ENCODE measurements around the gene NUDT2. TPM values are rescaled to one million over a fixed set of nuclear protein-coding genes. Genes with fewer than 3 reads are reported as not detected.
"Not testable (repeated sequence)": the region's sequence is repeated elsewhere in the genome, so short reads cannot be mapped to it uniquely, and the experiment has no call there.

Gene NUDT2
- polyA plus RNA-seq, 3 donors, result 26.5 to 36.2 (median 29.8) TPM

DNA sequence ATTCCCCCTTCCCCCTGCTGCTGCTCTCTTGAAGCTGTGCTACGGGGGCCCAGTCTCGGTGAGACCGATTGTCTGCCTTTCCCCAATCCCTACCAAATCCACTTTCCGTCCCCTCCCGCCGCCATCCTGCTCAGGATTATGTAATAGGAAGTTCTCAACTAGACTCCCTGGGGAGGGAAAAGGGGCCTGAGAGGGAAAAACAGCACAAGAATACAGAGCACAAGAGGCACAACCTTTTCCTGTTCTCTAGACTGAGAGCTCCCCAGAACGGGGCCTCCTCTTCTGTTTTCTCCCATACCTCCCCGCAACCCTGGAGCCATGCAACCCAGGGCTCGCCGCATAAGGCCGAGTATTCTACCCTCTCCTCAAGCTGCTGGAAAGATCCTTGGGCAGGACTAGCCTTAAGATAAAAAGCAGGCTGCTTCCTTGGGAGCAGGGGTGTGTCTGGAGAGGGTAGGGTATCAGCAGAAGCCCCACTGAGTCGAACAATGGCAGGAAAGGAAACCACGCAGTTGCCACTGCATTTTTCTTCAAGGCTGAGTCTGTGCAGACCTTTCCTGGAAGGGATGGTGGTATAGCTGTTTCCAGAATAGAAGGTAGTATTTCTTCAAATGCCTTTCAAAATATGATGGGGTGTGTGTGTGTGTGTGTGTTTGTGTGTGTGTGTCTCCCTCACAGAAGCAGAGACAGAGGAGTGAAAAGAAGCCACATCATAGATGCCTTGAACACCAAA is 34.4 kb downstream of the NUDT2 start:
- no peak for DNase-seq (ENCODE audit: extremely low read depth in 1 of 11, low read depth in 9 of 11, low spot score in 4 of 11)

DNA sequence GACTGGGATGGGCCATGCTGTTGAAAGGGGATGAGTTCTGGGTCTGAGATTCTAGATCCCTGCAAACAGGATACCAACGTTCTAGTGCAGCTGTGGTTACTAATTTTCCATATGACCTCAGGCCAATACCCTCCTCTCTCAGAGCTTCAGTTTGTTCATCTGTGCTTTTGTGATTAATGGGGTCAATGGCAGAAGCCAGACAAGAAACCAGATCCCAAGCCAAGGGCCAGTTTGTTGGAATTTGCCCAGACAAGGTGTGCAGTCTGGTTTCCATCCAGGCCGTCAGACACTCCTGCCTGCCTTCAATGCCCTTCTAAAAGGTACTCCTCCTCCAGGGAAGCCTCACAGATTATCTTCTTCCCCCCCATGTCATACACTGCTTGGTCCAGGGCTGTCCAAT is 35.9 kb downstream of the NUDT2 start:
- DNase-seq (ENCODE audit: extremely low read depth in 1 of 11, low read depth in 9 of 11, low spot score in 4 of 11), result no peak

DNA sequence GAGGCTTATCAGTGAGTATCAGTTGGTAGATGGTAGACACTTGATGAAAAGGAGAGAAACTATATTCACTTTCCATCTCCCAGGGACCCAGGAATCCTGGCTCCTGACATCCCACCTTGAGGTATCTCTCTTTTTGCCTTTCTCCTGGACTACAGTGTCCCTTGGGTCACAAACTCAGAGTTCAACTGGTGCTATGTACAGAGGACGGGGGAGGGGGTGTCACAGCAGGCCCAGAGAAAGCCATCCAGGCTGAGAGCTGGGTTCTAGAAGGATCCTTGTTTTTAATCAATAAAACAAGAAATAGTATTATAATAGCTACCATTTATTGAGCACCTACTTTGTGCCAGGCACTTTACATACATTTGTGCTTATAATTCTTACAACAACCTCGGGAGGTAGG is 37.0 kb downstream of the NUDT2 start:
- no peak for DNase-seq (ENCODE audit: extremely low read depth in 1 of 11, low read depth in 9 of 11, low spot score in 4 of 11)

DNA sequence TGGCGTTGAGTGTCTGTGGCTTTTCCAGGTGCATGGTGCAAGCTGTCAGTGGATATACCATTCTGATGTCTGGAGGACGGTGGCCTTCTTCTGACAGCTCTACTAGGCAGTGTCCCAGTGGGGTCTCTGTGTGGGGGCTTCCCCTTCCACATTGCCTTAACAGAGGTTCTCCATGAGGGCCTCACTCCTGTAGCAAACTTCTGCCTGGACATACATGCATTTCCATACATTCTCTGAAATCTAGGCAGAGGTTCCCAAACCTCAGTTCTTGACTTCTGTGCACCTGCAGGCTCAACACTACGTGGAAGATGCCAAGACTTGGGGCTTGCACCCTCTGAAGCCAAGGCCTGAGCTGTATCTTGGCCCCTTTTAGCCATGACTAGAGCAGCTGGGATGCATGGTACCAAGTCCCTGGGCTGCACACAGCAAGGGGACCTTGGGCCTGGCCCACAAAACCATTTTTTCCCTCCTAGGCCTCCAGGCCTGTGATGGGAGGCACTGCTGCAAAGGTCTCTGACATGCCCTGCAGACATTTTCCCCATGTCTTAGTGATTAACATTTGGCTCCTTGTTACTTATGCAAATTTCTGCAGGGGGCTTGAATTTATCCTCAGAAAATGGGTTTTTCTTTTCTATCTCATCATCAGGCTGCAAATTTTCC is 38.5 kb downstream of the NUDT2 start:
- DNase-seq (ENCODE audit: extremely low read depth in 1 of 11, low read depth in 9 of 11, low spot score in 4 of 11), result not testable (repeated sequence)

DNA sequence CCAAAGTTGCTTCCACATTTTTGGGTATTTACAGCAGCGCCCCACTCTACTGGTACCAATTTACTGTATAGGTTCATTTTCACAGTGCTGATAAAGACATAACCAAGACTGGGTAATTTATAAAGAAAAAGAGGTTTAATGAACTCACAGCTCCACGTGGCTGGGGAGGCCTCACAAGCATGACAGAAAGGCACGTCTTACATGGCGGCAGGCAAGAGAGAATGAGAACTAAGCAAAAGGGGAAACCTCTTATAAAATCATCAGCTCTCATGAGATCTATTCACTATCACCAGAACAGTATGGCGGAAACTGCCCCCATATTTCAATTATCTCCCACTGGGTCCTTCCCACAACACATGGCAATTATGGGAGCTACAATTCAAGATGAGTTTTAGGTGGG is 39.4 kb downstream of the NUDT2 start:
- not testable (repeated sequence) for DNase-seq (ENCODE audit: extremely low read depth in 1 of 11, low read depth in 9 of 11, low spot score in 4 of 11)

DNA sequence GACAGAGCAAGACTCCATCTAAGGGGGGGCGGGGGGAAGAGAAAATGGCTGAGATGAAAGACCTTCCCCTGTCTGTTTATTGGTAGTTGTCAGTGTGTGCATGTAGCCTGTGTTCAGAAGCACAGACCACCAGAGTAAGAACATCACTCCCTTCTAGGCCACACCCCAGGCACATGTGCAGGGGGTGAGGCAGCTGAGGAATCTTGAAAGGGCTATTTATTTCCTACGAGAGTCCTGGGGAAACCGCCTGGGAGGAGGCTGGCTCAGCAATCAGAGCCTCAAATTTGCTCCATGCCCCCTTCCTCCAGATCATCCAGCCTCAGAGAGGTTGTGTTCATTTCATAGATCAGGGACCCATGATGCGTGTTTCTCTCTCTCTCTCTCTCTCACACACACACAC is 40.3 kb downstream of the NUDT2 start:
- DNase-seq (ENCODE audit: extremely low read depth in 1 of 11, low read depth in 9 of 11, low spot score in 4 of 11), result no peak

DNA sequence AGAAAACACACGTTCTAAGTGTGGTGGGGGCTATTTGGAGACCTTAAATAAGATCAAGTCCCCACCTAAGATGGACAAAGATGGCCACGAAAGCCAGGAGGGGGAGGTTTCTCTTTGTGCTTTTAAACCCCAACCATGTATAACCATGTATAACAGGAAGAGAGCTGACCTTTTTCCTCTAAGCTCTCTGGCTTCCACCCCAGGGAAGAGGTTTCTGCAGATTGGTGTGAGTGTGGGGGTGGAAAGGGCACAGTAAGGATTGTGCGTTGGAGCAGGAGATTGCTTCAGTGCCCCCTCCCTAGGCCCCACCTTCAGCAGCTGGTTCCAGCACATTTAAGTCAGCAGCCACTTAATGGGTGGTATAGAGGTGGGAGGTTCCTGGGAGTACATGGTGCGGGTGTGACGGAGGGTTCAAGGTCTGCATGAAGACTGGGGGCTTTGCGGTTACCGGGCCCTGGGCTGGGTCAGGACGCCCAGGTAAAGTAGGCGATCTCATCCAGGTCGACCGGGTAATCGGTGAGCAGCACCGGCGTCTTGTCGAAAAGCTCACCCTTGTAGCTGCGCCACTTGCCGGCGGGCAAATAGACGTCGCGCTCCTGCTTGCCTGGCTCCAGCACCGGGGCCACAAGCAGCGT is 41.1 kb downstream of the NUDT2 start:
- DNase-seq (ENCODE audit: extremely low read depth in 1 of 11, low read depth in 9 of 11, low spot score in 4 of 11), result no peak

DNA sequence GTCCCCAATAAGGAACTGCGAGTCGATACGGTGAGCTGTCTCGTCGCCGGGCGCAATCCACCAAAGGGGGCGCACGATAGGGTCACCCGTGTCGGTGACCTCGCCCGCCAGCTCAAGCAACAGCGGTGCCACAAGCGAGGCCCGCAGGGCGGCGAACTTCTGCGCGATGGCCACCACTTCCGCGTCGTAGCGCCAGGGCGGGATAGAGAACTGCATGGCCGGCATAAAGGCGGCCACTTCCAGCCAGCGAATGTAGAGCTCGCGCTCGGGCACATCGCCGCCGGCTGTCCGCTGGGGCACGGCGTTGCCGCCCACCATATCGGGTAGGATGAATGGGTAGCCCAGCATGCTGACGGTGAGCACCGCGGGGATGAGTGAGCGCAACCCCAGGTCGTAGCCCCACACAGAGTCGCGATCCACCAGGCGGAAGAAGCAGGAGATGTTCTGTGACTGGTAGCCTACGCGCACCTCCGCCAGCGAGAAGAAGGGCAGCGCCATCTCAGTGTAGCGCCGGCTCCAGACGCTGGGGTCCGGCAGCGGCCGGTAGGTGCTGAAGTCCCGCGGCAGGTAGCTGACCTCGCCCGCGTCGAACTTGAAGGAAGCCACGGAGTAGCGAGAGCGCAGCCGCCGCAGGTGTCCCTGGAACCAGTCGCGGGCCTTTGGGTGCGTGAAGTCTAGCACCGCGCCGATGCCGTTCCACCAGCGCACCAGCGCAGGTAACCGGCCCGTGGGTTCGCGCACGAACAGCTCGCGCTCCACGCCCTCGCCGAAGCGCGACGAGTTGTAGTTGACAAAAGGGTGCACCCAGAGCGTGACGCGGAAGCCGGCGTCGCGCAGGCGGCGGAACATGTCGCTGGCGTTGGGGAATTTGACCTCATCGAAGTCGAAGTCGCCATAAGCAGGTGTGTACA is 41.9 kb downstream of the NUDT2 start:
- DNase-seq (ENCODE audit: extremely low read depth in 1 of 11, low read depth in 9 of 11, low spot score in 4 of 11), result no peak

DNA sequence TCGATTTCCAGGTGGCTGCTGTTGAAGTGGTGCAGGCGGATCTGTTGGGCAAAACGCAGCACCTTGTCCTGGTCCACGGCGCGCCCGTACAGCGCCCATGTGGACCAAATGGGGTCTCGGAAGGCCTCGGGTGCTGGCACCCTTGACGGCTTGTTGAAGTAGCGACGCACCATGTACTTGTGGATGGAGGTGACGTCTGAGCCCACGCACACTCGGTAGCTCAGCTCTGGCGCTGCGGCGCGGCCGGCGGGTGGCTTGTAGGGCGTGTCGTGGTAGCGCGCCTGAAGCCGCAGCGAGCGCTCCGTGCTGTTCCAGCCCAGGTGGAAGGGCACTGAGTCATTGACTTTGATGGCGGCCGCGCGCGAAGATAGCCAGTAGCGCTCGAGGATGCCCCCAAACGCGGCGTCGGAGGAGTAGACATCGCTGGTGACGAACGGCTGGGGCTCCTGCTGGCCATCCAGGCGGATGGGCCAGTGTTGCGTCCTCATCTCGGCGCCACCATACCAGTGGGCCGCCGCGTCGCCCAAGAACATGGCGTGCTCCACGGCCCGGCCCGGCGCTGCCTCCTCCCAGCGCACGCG is 42.6 kb downstream of the NUDT2 start:
- no peak for DNase-seq (ENCODE audit: extremely low read depth in 1 of 11, low read depth in 9 of 11, low spot score in 4 of 11)

DNA sequence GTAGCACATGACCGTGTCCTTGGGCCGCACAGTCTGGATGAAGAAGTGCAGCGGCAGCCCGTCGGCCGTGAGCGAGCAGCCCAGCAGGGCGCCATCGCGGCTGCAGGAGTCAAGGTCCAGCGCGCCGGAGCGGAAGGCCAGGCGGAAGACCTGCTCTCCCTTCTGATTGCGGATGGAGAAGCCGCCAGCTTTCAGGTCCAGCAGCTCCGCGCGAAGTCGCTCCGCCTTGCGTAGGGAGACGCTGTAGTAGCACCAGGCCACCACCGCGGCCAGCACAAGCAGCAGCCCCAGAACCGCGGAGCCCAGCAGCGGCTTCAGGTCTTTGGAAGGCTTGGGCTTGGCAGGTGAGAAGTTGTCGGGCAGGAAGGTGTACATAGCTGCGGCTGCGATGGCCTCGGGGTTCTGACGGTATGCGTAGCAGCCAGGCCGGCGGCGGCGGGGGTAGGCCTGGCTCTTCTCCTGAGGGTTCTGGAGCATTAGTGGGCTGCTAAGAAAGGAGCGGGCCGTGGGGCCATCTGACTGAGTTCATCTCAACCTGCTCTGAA is 43.2 kb downstream of the NUDT2 start:
- DNase-seq (ENCODE audit: extremely low read depth in 1 of 11, low read depth in 9 of 11, low spot score in 4 of 11), result no peak

DNA sequence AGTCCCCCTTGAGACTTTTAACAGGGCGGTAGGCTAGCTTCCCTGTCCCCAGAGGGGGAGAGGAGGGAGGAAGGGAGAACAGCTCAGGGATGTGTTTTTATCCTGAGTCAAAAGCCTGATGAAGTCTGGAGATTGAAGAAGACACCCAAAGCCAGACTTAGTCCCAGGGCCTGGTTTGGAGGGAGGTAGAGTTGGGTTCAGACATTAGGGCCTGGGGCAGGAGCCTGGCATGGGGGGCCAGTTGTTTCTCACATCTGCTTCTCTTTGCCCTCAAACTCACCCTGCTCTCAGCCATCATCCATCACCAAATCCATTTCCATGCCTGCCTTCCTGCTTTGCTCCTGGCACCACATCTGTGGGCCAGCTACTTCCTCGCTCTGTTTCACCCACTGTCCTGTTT is 44.4 kb downstream of the NUDT2 start:
- DNase-seq (ENCODE audit: extremely low read depth in 1 of 11, low read depth in 9 of 11, low spot score in 4 of 11), result no peak

DNA sequence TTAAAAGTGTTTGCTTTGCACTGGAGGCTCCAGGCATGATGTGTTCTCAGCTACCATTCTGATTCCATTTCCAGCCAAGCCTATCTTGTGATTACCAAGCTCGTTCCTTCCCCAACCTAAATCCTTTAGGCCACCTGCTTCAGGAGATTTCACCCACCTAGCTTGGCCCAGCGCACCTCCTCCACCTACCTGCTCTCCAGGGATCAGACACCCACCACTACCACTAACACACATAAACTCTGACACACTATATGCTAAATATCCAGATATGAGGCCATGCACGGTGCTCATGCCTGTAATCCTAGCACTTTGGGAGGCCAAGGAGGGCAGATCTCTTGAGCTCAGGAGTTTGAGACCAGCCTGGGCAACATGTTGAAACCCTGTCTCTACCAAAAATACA is 45.0 kb downstream of the NUDT2 start:
- DNase-seq (ENCODE audit: extremely low read depth in 1 of 11, low read depth in 9 of 11, low spot score in 4 of 11), result no peak

DNA sequence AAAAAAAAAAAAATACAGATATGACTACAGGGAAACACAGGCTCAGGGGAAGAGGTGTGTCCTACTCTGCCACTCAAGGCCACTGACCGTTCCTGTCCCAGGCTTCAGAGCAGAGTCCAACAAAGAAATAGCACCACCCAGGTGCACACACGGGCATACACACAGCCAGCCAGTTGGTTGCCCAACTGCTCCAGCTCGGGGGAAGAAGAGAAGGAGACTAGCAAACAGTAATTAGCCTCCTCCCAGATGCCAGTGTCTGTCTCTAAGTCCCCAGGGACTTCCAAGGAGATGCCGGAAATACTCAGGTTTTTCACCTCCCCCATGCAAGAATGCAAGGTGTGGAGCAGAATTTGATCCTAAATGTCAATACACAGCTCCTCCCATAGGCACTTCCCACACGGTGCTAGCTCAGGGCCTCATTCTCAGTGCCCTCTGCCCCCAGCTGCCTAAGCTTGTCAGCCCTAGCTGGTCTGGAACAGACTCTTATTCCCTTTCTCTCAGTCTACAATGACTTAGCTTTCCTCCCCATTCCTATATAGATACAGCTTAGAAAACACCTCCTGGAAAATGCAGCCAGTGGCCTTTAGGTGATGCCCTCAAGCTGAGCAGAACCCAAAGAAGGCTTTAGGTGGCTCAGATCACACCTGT is 45.7 kb downstream of the NUDT2 start:
- DNase-seq (ENCODE audit: extremely low read depth in 1 of 11, low read depth in 9 of 11, low spot score in 4 of 11), result no peak

DNA sequence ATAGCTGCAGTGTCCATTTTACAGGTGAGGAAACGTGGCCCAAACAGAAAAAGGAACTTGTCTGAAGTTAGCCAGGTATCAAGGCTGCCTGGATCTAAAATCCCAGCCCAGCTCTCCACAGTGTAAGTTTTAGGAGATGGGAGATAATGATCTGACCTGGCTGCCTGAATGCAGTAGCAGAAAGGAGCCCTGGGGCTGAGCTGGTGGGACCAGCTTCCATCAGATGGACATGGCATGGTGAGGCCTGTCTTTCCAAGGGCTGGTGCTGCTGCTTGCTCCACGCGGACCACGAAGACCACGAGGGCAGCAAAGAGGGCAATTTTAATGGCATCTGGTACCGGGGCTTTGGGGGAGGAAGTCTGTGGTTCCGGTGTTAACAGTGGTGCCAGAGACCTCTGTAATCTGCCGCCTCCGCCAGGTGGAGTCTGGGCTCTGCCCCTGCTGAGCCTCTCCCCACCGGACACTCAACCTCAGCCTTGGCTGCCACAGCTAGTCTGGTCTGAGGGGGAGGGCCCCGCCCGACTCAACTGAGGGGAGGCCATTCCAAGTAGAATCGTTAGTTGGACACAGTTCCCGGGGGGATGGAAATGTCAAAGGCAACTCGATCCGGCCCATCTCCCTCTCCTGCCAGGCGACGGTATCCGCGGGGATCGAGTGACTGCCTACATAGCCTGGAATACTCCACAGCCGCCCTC is 46.7 kb downstream of the NUDT2 start:
- DNase-seq (ENCODE audit: extremely low read depth in 1 of 11, low read depth in 9 of 11, low spot score in 4 of 11), result no peak

DNA sequence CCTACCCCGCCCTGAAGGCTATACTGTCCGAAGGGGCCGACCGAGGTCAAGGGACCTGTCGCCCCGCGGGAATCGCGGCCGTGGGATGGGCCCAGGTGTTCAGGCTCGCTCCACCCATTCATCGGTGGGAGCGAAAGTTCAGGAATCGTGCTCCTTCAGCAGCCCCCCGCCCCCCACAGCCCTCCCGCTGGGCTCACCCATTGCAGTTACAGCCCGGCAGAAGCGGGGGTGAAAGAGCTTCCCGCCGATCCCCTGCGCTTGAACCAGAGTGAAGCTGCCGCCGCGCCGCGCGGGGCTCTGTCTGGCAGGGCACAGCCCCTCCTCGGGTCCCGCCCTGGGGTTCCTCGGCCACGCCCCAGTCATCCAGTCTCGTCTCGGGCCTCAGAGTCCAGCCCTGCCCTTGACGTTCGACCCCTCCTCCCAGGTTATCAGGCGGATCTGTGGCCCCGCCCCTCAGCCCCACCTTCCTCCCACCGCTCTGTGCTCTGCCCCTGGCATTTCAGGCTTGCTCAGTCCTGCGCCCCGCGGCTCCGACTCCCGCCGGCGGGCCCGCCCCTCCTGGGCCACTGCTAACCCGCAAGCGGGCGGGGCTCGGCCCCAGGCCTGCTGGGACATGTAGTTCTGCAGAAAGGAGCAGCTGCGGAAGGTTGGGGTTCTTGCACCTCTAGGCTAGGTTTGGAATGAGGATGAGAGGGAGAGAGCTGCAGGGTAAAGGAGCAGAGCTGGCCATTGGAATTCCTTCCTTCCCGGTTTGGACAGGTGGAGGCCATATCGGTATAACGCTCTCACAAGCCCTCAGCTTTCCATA is 47.4 kb downstream of the NUDT2 start, which contains the start of gene MYORG:
Gene MYORG (minus strand): TSS at position 303 of the 808 bp plus-strand sequence. CDS start 3,955 bp downstream, outside the sequence.
- peak in 9 of 11 donors; percentile 64 to 86 (median 80) for DNase-seq (ENCODE audit: extremely low read depth in 1 of 11, low read depth in 9 of 11, low spot score in 4 of 11)

DNA sequence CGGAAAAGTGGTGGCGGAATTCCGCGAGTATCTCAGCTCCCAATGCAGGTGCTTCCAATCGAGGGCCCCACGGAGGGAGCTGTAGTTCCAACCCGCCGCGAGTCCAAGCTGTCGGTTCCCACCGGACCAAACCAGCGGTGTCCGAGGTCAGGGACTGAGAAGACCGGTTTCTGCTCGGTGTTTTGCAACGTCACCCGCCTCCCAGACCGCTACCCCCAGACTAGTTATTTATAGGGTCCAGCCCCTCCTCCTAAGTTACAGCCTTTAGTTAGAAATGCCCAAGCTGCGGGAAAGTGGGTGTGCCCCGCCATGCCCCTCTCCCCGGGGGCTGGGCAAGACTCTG is 48.0 kb downstream of the NUDT2 start:
- DNase-seq (ENCODE audit: extremely low read depth in 1 of 11, low read depth in 9 of 11, low spot score in 4 of 11), result no peak

Measured in renal cortex interstitium (tissue), 11 donors.